Neural cell (in vitro differentiated cells): Measurements from ENCODE around the gene RAD51B.

Experiments
- CTCF ChIP-seq: fragments of 450-650 bp; IDR thresholded peaks from 2 replicates; pipeline ENCODE4 v1.5.1; 2014; ENCODE audit warnings: antibody characterized with exemption, mild to moderate bottlenecking, moderate library complexity; ENCODE audit not compliant: poor library complexity, severe bottlenecking
- EP300 ChIP-seq: fragments of 450-650 bp; conservative IDR thresholded peaks from 2 replicates; pipeline ENCODE4 v1.6.1; 2014; ENCODE audit warnings: antibody characterized with exemption, mild to moderate bottlenecking, moderate library complexity; ENCODE audit not compliant: poor library complexity, severe bottlenecking
- EZH2 ChIP-seq: fragments of 200-600, 300-800 bp; shearing (Covaris generic), sonication (generic); IDR thresholded peaks from 2 replicates; pipeline ENCODE4 v1.6.1; 2014; ENCODE audit warnings: antibody characterized with exemption, low read length, borderline replicate concordance, mild to moderate bottlenecking; ENCODE audit not compliant: insufficient read depth, poor library complexity, severe bottlenecking
- MXI1 ChIP-seq: fragments of 450-650 bp; conservative IDR thresholded peaks from 2 replicates; pipeline ENCODE4 v1.6.1; 2014; ENCODE audit warnings: antibody characterized with exemption, mild to moderate bottlenecking; ENCODE audit not compliant: poor library complexity, severe bottlenecking
- POLR2AphosphoS5 ChIP-seq: IDR thresholded peaks from 2 replicates; pipeline ENCODE4 v1.6.1; 2012
- RAD21 ChIP-seq: fragments of 450-650 bp; conservative IDR thresholded peaks from 2 replicates; pipeline ENCODE4 v1.6.1; 2014; ENCODE audit warnings: antibody characterized with exemption, mild to moderate bottlenecking, moderate library complexity
- REST ChIP-seq: IDR thresholded peaks from 2 replicates; pipeline ENCODE4 v1.6.1; 2012; ENCODE audit warnings: borderline replicate concordance
- SMC3 ChIP-seq: fragments of 450-650 bp; conservative IDR thresholded peaks from 2 replicates; pipeline ENCODE4 v1.6.1; 2014; ENCODE audit warnings: antibody characterized with exemption, mild to moderate bottlenecking, moderate library complexity; ENCODE audit not compliant: poor library complexity
- TAF1 ChIP-seq: IDR thresholded peaks from 2 replicates; pipeline ENCODE4 v1.6.1; 2012; ENCODE audit warnings: low read depth

- no peak for TF ChIP-seq CTCF
- no peak for TF ChIP-seq RAD21
- TF ChIP-seq EZH2, result no peak
- TF ChIP-seq POLR2AphosphoS5, result no peak
- no peak for TF ChIP-seq MXI1
- TF ChIP-seq REST, result no peak
- no peak for TF ChIP-seq TAF1
- no peak for TF ChIP-seq SMC3
- TF ChIP-seq EP300, result no peak
Observed at GRCh38 chr14:68508581-68508980, 689.0 kb downstream of the RAD51B start.
